ENCODE data around the gene PEDS1. TPM values are rescaled to one million over a fixed set of nuclear protein-coding genes. Genes with fewer than 3 reads are reported as not detected.
A peak's percentile ranks its signal among the peaks of the same experiment; 100 is the strongest.
"Not testable (repeated sequence)": the region's sequence is repeated elsewhere in the genome, so short reads cannot be mapped to it uniquely, and the experiment has no call there.

PEDS1 gene
- total RNA-seq, 2 experiments from 2014 or later, result 17.4 to 19.3 TPM

DNA sequence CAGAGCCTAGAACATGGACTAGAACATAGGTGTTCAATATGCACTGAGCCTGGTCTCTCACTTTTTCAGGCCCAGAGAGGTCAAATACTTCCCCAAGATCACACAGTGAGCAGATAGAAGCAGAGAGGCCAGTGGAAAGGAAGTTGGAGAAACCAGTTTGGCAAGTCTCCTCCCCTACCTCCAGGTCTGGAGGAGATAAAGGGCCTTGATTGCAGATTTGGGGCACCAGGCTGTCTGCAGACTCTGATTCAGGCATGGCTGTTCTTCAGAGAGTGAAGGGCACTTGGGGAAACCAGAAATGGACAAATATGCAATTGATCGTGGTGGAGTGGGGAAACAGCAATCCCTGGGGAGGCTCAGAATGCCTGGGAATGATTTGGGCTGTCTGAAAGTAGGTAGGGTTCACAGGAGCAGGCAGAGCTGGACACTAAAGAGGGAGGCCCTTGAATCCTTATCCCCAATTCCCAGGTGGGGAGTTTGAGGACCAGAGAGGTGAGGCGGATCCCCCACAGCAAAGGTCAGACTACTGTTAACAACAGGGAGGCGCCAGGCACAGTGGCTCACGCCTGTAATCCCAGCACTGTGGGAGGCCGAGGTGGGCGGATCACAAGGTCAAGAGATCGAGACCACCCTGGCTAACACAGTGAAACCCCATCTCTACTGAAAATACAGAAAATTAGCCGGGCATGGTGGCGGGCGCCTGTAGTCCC, 2.3 kb downstream of the PEDS1 start:
- DNase-seq, result no peak
- Mint-ChIP-seq H3K36me3 (peaks cover 18% of the 10 kb centered on the region), H3K27me3 (no peaks in the 10 kb centered on the region), H3K4me1 (peaks cover 52% of the 10 kb centered on the region), H3K27ac (peak overlapping the region; percentile 50), H3K4me3 (peak overlapping the region; percentile 93), H3K9me3 (no peaks in the 10 kb centered on the region)

DNA sequence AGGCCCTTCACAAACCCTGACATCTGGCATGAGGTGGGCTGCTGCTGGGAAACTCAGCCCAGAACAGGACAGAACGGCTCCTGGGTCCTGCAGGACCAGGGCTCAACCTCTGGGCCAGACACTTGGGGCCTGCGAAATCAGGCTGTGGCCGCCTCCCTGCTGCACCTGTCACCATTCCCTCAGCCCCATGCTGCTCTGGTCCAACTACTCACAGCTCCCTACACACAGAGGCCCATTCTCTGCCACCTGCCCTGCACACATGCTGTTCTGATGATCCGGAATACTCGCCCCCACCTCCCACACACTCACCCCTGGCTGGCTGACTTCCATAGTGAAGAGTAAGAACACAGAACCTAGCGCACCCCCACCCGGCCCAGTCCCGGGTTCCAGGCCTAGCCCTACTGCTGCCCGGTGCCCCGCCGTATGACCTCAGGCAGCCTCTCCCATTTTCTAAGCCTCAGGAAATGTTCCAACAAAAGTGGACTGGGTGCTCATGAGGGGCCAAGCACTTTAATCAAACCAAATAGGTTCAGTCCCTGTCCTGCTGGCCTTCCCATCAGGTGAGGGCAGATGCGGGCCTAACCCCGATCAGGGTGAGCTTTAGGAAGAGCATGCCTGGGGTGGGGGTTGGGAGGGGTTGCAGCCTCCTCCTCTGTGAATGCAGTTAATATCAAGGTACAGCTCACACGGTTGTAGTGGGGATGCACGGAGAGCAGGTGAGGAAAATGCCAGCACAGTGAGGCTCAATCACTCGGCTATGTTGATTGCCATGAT, 3.9 kb downstream of the PEDS1 start:
- Mint-ChIP-seq H3K27me3 (no peaks in the 10 kb centered on the region), H3K36me3 (peaks cover 21% of the 10 kb centered on the region), H3K9me3 (no peaks in the 10 kb centered on the region), H3K4me3 (no peak overlapping the region), H3K27ac (peak overlapping the region; percentile 29), H3K4me1 (peaks cover 56% of the 10 kb centered on the region)
- no peak for DNase-seq

DNA sequence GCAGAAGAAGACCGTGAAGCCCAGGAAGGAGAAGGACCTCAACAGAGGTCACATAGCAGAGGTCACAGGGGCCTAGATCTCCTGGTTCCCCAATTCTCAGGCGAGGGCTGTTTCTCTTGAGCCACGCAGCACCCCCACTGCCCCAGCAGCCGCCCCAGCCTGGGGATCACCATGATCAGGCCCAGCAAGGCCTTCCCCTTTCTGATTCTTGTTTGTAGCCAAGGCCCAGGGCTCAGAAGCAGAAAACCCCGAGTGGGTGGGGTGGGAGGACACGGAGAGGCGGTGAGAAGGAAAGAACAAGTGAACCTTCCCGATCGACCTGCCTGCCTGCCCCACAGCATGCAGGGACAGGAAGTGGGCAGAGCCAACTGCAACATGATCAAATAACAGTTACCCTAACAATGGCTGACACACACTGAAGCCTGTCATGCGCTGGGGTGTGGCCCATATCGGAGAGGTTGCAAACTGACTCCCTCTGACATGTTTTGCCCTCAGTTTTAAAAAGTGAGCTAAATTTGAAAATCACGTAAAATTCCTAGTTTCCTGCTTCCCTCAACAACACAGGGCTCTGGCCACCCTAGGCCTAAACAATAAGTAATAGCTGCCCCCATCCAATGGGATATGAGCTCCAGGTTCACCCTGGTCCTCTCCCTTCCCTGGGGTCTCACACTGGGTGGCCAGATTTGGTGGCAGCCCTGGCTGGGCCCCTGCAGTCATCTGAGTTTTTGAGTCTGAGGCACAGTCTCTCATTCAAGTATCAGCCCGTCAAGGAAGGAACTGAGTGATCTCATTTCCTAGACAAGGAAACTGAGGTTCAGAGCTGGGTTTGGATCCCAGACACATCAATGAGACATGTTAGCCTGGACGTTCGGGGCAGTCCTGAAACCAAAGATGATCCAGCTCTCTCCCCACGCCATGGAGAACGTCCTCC, 6.5 kb downstream of the PEDS1 start:
- Mint-ChIP-seq H3K4me3 (peak overlapping the region; percentile 73), H3K27ac (peak overlapping the region; percentile 93), H3K4me1 (peaks cover 49% of the 10 kb centered on the region), H3K27me3 (no peaks in the 10 kb centered on the region), H3K9me3 (no peaks in the 10 kb centered on the region), H3K36me3 (peaks cover 28% of the 10 kb centered on the region)
- DNase-seq, result peak; percentile 74

DNA sequence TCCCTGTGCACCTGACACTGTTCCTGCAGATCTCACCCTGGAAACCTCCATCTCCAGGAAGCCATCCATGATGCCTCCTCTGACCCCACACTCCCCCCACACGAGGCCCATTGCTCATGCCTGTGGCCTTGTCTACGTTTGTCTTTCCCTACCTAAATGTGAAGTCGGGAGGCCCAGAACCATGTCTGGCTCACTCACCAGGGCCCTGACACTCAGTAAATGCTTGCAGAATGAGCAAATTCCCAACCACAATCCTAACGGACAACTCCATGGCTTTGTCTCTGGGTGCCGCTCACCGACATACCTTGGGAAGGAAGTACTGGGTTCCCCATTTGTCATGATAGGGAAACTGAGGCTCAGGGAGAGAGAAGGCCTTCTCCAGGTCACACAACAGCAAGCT, 7.3 kb downstream of the PEDS1 start:
- Mint-ChIP-seq H3K27ac (peak overlapping the region; percentile 93), H3K36me3 (peaks cover 29% of the 10 kb centered on the region), H3K9me3 (no peaks in the 10 kb centered on the region), H3K27me3 (no peaks in the 10 kb centered on the region), H3K4me1 (peaks cover 44% of the 10 kb centered on the region), H3K4me3 (peak overlapping the region; percentile 73)
- no peak for DNase-seq

DNA sequence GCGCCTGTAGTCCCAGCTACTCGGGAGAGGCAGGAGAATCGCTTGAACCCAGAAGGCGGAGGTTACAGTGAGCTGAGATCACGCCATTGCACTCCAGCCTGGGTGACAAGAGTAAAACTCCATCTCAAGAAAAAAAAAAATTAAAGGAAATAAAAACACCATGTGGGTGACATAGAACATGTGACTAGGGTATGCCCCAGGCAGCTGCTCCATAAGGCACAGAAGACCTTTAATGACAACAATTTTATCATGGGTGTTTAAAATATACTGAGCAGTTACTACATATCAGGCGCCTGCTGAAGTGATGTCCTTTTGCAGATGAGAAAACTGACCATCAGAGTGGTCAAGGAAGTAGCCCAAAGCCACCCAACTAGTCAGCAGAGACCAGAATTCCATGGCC, 8.0 kb downstream of the PEDS1 start:
- H3K27me3 Mint-ChIP-seq, result no peaks in the 10 kb centered on the region
- H3K27ac Mint-ChIP-seq, result no peak overlapping the region
- no peak overlapping the region for H3K4me3 Mint-ChIP-seq
- peaks cover 29% of the 10 kb centered on the region for H3K36me3 Mint-ChIP-seq
- no peak for DNase-seq
- H3K9me3 Mint-ChIP-seq, result no peaks in the 10 kb centered on the region
- peaks cover 42% of the 10 kb centered on the region for H3K4me1 Mint-ChIP-seq

DNA sequence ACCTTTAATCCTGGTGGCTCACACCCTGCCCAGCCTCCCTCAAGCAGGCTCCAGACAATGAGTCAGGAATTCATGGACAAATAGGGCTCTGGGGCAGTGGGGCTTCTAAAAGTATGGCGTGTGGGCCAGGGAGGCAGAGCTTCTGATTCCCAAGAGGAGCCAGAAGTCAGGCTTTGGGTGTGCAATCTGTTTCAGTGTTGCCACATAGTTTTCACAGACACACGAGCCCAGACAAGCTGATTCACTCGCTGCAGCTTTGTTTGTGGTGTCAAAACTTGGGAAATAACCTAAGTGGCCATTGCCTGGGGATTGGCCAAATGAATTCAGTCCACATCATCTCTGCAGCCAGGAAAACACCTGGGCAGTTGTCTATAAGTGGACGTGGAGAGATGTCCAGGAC, 9.2 kb downstream of the PEDS1 start:
- Mint-ChIP-seq H3K4me1 (peaks cover 40% of the 10 kb centered on the region), H3K36me3 (peaks cover 26% of the 10 kb centered on the region), H3K27me3 (no peaks in the 10 kb centered on the region), H3K9me3 (no peaks in the 10 kb centered on the region), H3K27ac (no peak overlapping the region), H3K4me3 (no peak overlapping the region)
- no peak for DNase-seq

DNA sequence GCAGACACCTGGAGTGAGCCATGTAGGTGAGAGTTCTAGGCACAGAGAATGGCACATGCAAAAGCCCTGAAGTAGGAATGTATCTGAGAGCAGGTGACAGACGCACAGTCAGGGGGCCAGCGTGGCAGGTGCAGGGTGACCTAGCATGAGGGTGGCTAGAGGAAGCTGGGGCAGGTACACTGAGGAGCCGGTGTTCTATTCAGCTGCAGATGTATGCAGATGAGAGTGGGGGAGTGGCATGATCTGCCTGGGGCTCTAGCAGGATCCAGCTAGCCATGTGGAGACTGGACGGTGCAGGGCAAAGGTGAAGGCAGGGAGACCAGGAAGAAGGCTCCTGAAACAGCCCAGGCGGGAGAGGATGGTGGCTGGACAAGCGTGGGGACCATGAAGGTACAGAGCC, 10.7 kb downstream of the PEDS1 start:
- Mint-ChIP-seq H3K27me3 (no peaks in the 10 kb centered on the region), H3K4me3 (no peak overlapping the region), H3K36me3 (peaks cover 24% of the 10 kb centered on the region), H3K4me1 (peaks cover 37% of the 10 kb centered on the region), H3K9me3 (no peaks in the 10 kb centered on the region), H3K27ac (no peak overlapping the region)
- no peak for DNase-seq

DNA sequence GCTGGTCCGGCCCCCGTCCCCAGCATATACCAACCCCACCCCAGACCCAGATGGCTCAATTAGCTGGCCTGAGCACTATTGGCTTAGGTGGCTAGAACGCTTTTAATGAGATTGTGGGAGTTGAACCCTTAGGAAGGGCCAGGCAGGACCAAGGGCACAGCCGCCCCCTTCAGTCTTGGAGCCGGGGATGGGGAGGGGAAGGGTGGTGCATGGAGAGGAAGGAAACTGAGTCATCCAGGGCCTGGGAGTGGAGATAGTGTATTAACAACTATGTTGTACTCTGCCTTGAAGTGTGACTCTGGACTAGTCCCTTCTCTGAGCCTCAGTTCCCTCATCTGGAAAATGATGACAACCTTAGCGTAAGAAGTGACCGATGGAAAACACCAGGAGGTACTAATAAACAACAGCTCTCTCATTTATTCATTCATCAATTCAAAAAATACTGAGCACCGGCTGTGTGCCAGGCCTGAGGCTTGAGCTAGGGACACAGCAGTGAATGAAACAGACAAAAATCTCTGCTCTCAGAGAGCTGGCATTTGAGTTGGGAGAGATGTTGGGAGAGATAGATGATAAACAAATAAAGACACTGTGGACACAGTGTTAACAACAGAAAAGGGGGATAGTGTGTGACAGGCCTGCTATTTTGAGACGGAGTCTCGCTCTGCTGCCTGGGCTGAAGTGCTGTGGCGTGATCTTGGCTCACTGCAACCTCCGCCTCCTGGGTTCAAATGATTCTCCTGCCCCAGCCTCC, 11.5 kb downstream of the PEDS1 start:
- DNase-seq, result no peak
- Mint-ChIP-seq H3K4me1 (peaks cover 34% of the 10 kb centered on the region), H3K4me3 (no peak overlapping the region), H3K36me3 (peaks cover 19% of the 10 kb centered on the region), H3K27me3 (no peaks in the 10 kb centered on the region), H3K9me3 (no peaks in the 10 kb centered on the region), H3K27ac (no peak overlapping the region)

DNA sequence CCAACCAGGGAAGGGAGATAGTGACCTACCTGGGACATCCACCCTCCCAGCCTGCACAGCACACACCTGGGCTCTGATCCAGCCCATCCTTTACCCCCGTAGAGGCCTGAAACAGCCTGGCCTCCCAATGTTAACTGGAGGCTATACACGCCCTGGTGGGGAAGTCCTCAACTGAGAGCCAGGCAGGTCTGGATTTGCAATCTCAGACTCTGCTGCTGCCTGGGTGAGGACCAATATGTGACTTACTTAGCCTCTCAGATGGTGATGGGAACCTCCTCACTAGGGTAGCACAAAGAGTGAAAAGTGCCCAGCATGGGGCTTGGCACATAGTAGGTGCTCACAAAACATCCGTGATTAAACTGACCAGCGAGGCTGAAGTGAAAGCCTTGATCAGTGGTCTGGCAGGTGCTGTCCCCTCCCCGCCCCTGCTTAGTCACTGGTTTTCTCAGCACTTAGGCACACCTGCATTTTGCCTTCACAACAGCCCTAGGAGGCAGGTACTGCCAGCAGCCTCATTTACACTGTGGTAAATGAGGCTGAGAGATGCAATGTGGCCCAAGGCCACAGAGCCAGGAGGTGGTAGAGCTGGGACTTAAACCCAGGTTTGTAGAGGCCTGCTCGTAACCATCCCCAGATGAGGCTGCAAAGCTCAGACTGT, 12.4 kb downstream of the PEDS1 start:
- peaks cover 12% of the 10 kb centered on the region for H3K36me3 Mint-ChIP-seq
- H3K27me3 Mint-ChIP-seq, result no peaks in the 10 kb centered on the region
- no peak overlapping the region for H3K27ac Mint-ChIP-seq

DNA sequence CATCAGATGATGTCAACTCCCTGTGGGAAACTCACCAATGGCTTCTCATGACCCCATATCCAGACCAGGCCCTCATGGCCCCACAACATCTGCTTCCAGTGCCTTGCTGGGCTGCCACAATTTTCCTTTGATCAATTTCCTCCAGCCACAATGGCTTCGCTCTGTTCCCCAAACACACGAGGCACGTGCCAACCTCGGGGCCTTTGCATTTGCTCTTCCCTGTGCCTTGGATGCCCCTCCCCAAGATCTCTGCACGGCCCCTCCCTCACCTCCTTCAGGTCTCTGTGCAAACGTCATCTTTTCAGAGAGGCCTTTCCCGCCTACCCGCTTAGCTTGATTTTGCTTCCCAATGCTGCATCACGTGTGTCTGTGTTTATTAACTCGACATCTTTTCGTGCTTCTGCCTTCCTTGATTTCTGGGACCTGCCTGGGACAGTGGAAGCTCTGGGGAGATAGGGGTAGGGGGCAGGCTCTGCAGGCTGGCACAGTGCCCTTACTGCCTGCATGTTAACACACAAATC, 13.1 kb downstream of the PEDS1 start:
- Mint-ChIP-seq H3K27me3 (no peaks in the 10 kb centered on the region), H3K36me3 (peaks cover 10% of the 10 kb centered on the region), H3K4me3 (no peak overlapping the region), H3K27ac (peak overlapping the region; percentile 46), H3K4me1 (peaks cover 25% of the 10 kb centered on the region), H3K9me3 (no peaks in the 10 kb centered on the region)
- DNase-seq, result no peak

More for the DNA sequence above, 12.4 kb downstream of the PEDS1 start:
- Mint-ChIP-seq H3K9me3 (no peaks in the 10 kb centered on the region), H3K4me1 (peaks cover 28% of the 10 kb centered on the region), H3K4me3 (no peak overlapping the region)
- no peak for DNase-seq

DNA sequence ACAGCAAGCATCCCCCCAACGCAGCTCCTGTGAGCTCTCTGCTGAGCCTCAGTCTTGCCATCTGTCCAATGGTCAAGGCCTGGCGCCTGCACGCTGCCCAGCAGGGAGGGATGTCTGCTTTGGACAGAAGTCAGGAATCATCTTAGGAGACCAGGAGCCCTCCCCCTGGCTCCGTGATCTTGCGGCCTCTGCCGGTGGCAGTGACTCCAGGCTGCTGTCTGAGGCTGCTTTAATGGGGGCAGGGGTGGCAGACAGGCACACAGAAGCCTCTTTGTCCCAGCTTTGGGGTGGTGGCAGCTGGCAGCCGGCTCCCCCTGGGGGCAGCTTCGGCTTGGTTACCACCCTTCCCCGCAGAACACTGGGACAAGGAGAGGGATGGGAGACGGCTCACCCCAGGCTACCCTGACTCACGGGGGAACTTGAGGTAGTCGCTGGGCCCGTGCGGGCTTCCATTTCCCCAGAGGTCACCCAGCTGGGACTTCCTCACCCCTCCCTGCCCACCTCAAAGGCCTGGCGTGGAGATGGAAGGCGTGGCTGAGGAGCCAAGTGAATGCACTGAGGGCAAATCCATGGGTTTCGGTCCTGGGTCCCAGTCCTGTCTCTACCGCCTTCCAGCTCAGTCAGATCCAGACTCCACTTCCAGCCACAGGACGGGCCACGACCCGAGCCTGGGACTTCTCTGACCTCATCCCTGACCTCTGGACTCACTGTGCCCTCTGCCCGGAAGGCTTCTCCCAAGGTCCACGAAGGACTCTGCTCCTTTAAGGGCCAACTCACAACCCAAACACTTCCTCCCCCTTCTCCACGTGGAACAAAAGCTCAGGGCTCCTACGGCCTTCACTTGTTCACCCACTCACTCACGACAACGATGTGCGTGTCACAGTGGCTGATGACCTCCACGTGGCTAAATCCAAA, 14.8 kb downstream of the PEDS1 start:
- Mint-ChIP-seq H3K4me1 (peaks cover 22% of the 10 kb centered on the region), H3K9me3 (no peaks in the 10 kb centered on the region), H3K27ac (no peak overlapping the region), H3K4me3 (no peak overlapping the region), H3K27me3 (no peaks in the 10 kb centered on the region), H3K36me3 (peaks cover 10% of the 10 kb centered on the region)
- DNase-seq, result no peak

DNA sequence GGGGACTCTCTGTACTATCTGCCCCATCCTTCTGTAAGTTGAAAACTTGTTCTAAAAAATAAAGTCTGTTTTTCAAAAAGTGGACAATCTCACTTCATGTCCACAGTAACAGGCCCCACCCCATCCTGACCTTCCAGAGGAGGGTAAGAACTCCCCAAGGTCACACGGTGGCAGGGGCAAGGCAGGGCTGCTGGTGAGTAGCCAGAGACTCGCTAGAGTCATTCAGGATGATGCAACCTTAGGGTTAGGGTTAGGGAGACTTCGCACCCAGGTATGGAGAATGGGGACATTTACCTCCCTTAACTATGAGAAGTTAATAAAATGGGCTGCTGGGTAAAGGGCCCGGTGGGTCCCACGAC, 15.4 kb downstream of the PEDS1 start:
- no peak for DNase-seq
- peaks cover 10% of the 10 kb centered on the region for H3K36me3 Mint-ChIP-seq
- peaks cover 22% of the 10 kb centered on the region for H3K4me1 Mint-ChIP-seq
- no peaks in the 10 kb centered on the region for H3K27me3 Mint-ChIP-seq
- H3K9me3 Mint-ChIP-seq, result no peaks in the 10 kb centered on the region
- H3K4me3 Mint-ChIP-seq, result no peak overlapping the region
- no peak overlapping the region for H3K27ac Mint-ChIP-seq

DNA sequence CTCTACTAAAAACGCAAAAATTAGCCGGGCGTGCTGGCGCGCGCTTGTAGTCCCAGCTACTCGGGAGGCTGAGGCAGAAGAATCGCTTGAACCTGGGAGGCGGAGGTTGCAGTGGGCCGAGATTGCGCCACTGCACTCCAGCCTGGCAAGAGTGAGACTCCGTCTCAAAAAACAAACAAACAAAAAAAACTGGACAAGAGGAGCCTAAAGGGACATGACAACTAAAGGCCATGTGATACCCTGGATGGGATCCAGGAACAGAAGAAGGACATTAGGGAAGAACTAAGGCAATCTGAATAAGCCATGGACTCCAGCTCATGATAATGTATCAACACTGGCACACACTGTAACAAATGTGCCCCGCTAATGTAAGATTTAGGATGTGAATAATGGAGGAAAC, 15.8 kb downstream of the PEDS1 start:
- H3K9me3 Mint-ChIP-seq, H3K27ac Mint-ChIP-seq, DNase-seq, H3K4me3 Mint-ChIP-seq, H3K27me3 Mint-ChIP-seq, H3K36me3 Mint-ChIP-seq: not testable (repeated sequence)
- peaks cover 18% of the 10 kb centered on the region for H3K4me1 Mint-ChIP-seq
